H1 (cell line): ENCODE measurements around the gene RPS6KA2. TPM values are rescaled to one million over a fixed set of nuclear protein-coding genes. Genes with fewer than 3 reads are reported as not detected.

Experiments
- CTCF ChIA-PET: fragments of 300-600 bp; sonication (Branson Sonifier 250); formaldehyde crosslinking; loops from one replicate; lab custom pipeline; 2021; ENCODE audit not compliant: partially characterized antibody; lab: Charles Lee
- POLR2A ChIA-PET: fragments of 300-600 bp; sonication (Branson Sonifier 250); formaldehyde crosslinking; loops from one replicate; lab custom pipeline; 2021; ENCODE audit warnings: inconsistent platforms; ENCODE audit not compliant: partially characterized antibody; lab: Charles Lee
- DNase-seq, 2 experiments: peaks; one replicate each; pipeline versions ENCODE4 v3.0.0 to v3.0.0-alpha.2; 2010 to 2022; ENCODE audit warnings: low spot score in 2 of 2, low read depth in 1 of 2, mixed read lengths in 1 of 2
- FAIRE-seq: peaks from 2 replicates; lab custom pipeline; 2011; peaks lifted over from hg19 to GRCh38; lab: Jason Lieb, UNC
- H2AFZ ChIP-seq: 2 replicates; pipeline ENCODE4 v1.8.1; 2012; ENCODE audit warnings: low read length, inconsistent platforms
- H2AK5ac ChIP-seq: 2 replicates; pipeline ENCODE4 v1.6.1; 2013; ENCODE audit warnings: low read depth, low read length
- H2BK120ac ChIP-seq: replicated peaks from 2 replicates; pipeline ENCODE3; 2013; ENCODE audit warnings: low read depth, low read length, inconsistent platforms
- H2BK12ac ChIP-seq: 2 replicates; pipeline ENCODE4 v1.6.1; 2013; ENCODE audit warnings: low read depth, low read length
- H2BK15ac ChIP-seq: 2 replicates; pipeline ENCODE4 v1.6.1; 2013; ENCODE audit warnings: low read length
- H2BK20ac ChIP-seq: 2 replicates; pipeline ENCODE4 v1.6.1; 2013; ENCODE audit warnings: low read length
- H2BK5ac ChIP-seq: 2 replicates; pipeline ENCODE4 v1.6.1; 2013; ENCODE audit warnings: low read depth, low read length
- H3K14ac ChIP-seq: 2 replicates; pipeline ENCODE4 v1.6.1; 2013; ENCODE audit warnings: inconsistent platforms; ENCODE audit not compliant: insufficient read length
- H3K18ac ChIP-seq: 2 replicates; pipeline ENCODE4 v1.6.1; 2013; ENCODE audit warnings: low read length; ENCODE audit errors: extremely low read depth
- H3K23ac ChIP-seq: 2 replicates; pipeline ENCODE4 v1.6.1; 2013; ENCODE audit warnings: inconsistent platforms; ENCODE audit not compliant: insufficient read length
- H3K23me2 ChIP-seq: 2 replicates; pipeline ENCODE4 v1.6.1; 2013; ENCODE audit warnings: low read depth, low read length
- H3K27ac ChIP-seq: 2 replicates; pipeline ENCODE4 v1.6.1; 2011; ENCODE audit warnings: low read depth, low read length, inconsistent platforms
- H3K27me3 ChIP-seq, 4 experiments: replicated peaks in 1 of 4; 1 replicate in 1 of 4; 2 replicates in 3 of 4; pipeline versions ENCODE4 v1.6.1 to v1.8.1; 2011 to 2013; ENCODE audit warnings: low read length in 3 of 4, mild to moderate bottlenecking in 3 of 4, inconsistent platforms in 2 of 4, mixed read lengths in 2 of 4, moderate library complexity in 1 of 4; ENCODE audit not compliant: control insufficient read depth in 3 of 4, insufficient read depth in 3 of 4; ENCODE audit errors: extremely low read depth in 1 of 4
- H3K36me3 ChIP-seq, 4 experiments: 2 replicates each; pipeline versions ENCODE4 v1.6.1 to v1.8.1; 2011 to 2013; ENCODE audit warnings: mild to moderate bottlenecking in 4 of 4, low read length in 3 of 4, moderate library complexity in 2 of 4, control low read depth in 1 of 4, inconsistent platforms in 1 of 4; ENCODE audit not compliant: insufficient read depth in 4 of 4, control insufficient read depth in 2 of 4
- H3K4ac ChIP-seq: replicated peaks from 2 replicates; pipeline ENCODE3; 2013; ENCODE audit warnings: low read length, low read depth, mixed read lengths, inconsistent platforms; ENCODE audit not compliant: insufficient read length
- H3K4me1 ChIP-seq, 4 experiments: replicated peaks in 1 of 4; 1 replicate in 1 of 4; 2 replicates in 3 of 4; pipeline versions ENCODE4 v1.6.1 to v1.8.1; 2011 to 2013; ENCODE audit warnings: low read length in 3 of 4, inconsistent platforms in 2 of 4, mixed read lengths in 1 of 4; ENCODE audit not compliant: insufficient read depth in 4 of 4, control insufficient read depth in 3 of 4
- H3K4me2 ChIP-seq, 2 experiments: 2 replicates each; pipeline versions ENCODE4 v1.6.1 to v1.8.1; 2011 to 2013; ENCODE audit warnings: low read depth in 2 of 2, low read length in 2 of 2, control low read depth in 1 of 2, inconsistent platforms in 1 of 2, mild to moderate bottlenecking in 1 of 2; ENCODE audit not compliant: insufficient read depth in 1 of 2
- H3K4me3 ChIP-seq, 4 experiments: fragments of 200-600, 300-600 bp in 1 of 4; sonication (generic), shearing (Covaris generic), sonication (Bioruptor Twin) in 1 of 4; 2 replicates each; pipeline versions ENCODE4 v1.5.1 to v1.8.1; 2011 to 2016; ENCODE audit warnings: low read length in 4 of 4, low read depth in 3 of 4, control low read depth in 2 of 4, inconsistent platforms in 2 of 4, mild to moderate bottlenecking in 2 of 4, mixed read lengths in 1 of 4, moderate library complexity in 1 of 4; ENCODE audit not compliant: insufficient read depth in 2 of 4; ENCODE audit errors: extremely low read depth in 1 of 4
- H3K56ac ChIP-seq: replicated peaks from 2 replicates; pipeline ENCODE3; 2013; ENCODE audit warnings: low read depth, mild to moderate bottlenecking, mixed read lengths, low read length, inconsistent platforms; ENCODE audit not compliant: insufficient read length
- H3K79me1 ChIP-seq: 2 replicates; pipeline ENCODE4 v1.6.1; 2013; ENCODE audit warnings: low read depth, low read length, control low read depth
- H3K79me2 ChIP-seq, 2 experiments: 2 replicates each; pipeline versions ENCODE4 v1.6.1 to v1.8.1; 2012 to 2013; ENCODE audit warnings: low read length in 2 of 2, mild to moderate bottlenecking in 2 of 2, inconsistent platforms in 1 of 2; ENCODE audit not compliant: insufficient read depth in 2 of 2, control insufficient read depth in 1 of 2
- H3K9ac ChIP-seq, 4 experiments: replicated peaks in 1 of 4; 1 replicate in 1 of 4; 2 replicates in 3 of 4; pipeline versions ENCODE4 v1.6.1 to v1.8.1; 2011 to 2013; ENCODE audit warnings: low read depth in 3 of 4, low read length in 3 of 4, control low read depth in 2 of 4, mild to moderate bottlenecking in 2 of 4, moderate library complexity in 2 of 4, inconsistent platforms in 1 of 4; ENCODE audit errors: extremely low read depth in 1 of 4
- H3K9me3 ChIP-seq, 2 experiments: 2 replicates each; pipeline versions ENCODE4 v1.6.1 to v1.8.1; 2012 to 2013; ENCODE audit warnings: mild to moderate bottlenecking in 2 of 2, moderate library complexity in 2 of 2, control low read depth in 1 of 2, inconsistent platforms in 1 of 2, low read depth in 1 of 2, low read length in 1 of 2, mixed read lengths in 1 of 2; ENCODE audit not compliant: insufficient read depth in 2 of 2
- H4K20me1 ChIP-seq, 2 experiments: replicated peaks in 1 of 2; 2 replicates each; pipeline versions ENCODE3 to v1.8.1; 2011 to 2013; ENCODE audit warnings: inconsistent platforms in 2 of 2, low read length in 2 of 2, mild to moderate bottlenecking in 1 of 2; ENCODE audit not compliant: insufficient read depth in 2 of 2, control insufficient read depth in 1 of 2
- H4K5ac ChIP-seq: 2 replicates; pipeline ENCODE4 v1.6.1; 2013; ENCODE audit warnings: low read length, low read depth, mixed read lengths, inconsistent platforms; ENCODE audit not compliant: insufficient read length
- H4K8ac ChIP-seq: 2 replicates; pipeline ENCODE4 v1.8.0; 2013; ENCODE audit warnings: mild to moderate bottlenecking, moderate library complexity, low read length, inconsistent platforms; ENCODE audit not compliant: insufficient read depth; ENCODE audit errors: extremely low read depth
- H4K91ac ChIP-seq: replicated peaks from 2 replicates; pipeline ENCODE3; 2013; ENCODE audit warnings: low read length, mixed read lengths, inconsistent platforms; ENCODE audit not compliant: insufficient read length
- FOSL1 ChIP-seq: IDR thresholded peaks from 2 replicates; pipeline ENCODE4 v1.6.1; 2011; ENCODE audit warnings: mild to moderate bottlenecking, low read depth, low read length, moderate library complexity; ENCODE audit not compliant: insufficient read depth
- GABPA ChIP-seq: IDR thresholded peaks from 2 replicates; pipeline ENCODE4 v1.6.1; 2011; ENCODE audit warnings: mild to moderate bottlenecking, low read length, moderate library complexity, borderline replicate concordance; ENCODE audit not compliant: insufficient read depth
- HDAC6 ChIP-seq: IDR thresholded peaks from one replicate; pipeline ENCODE4 v1.7.1; 2012; ENCODE audit warnings: low read depth, mild to moderate bottlenecking, inconsistent platforms, low read length, moderate library complexity
- JUND ChIP-seq: IDR thresholded peaks from 2 replicates; pipeline ENCODE4 v1.6.1; 2011; ENCODE audit warnings: mild to moderate bottlenecking, improper control_type of control experiment, low read length
- TBP ChIP-seq: IDR thresholded peaks from 2 replicates; pipeline ENCODE4 v1.6.1; 2011; ENCODE audit warnings: low read depth, low read length, improper control_type of control experiment
- WGBS, 2 experiments: shearing (Covaris generic) in 1 of 2; methylation state at CpG; one replicate each; pipeline versions ENCODE4 v1.1.6 to v1.1.7; 2013 to 2015; ENCODE audit warnings: low lambda C conversion rate in 2 of 2, mixed read lengths in 2 of 2, inconsistent platforms in 1 of 2, low coverage in 1 of 2, missing lambda C conversion rate in 1 of 2; ENCODE audit not compliant: insufficient replicate concordance in 2 of 2, insufficient coverage in 1 of 2, insufficient read length in 1 of 2; ENCODE audit errors: extremely low coverage in 1 of 2, missing lambda C conversion rate in 1 of 2; 5-methylcytosine and 5-hydroxymethylcytosine counted together
- polyA plus RNA-seq, 7 experiments: library from polyadenylated mRNA; depleted of rRNA in 3 of 7; stranded (reverse) in 5 of 7; unstranded in 2 of 7; fragments of >200 nt in 5 of 7; fragments of 200-250 nt in 2 of 7; gene quantifications; 1 replicate in 5 of 7; 2 replicates in 1 of 7; 4 replicates in 1 of 7; pipeline versions ENCODE4 v1.2.1 to v1.2.3, GENCODE V29; 2011 to 2013; ENCODE audit warnings: missing spikeins in 2 of 7, mixed read lengths in 2 of 7
- total RNA-seq: library from RNA; stranded (reverse); fragmentation: NEBNext Ultra II Directional; extraction: Animal tissue kit (Norgen Biotek cat#: 25700); gene quantifications from 2 replicates; pipeline ENCODE4 v1.2.1, GENCODE V29; 2021
- TF ChIP-seq, protein P1 (sequence below): IDR thresholded peaks from 2 replicates; pipeline ENCODE4 v1.6.1; 2012; ENCODE audit warnings: low read length, inconsistent platforms

Gene RPS6KA2
- total and polyA plus RNA-seq, 2 of the 8 experiments (the other 6 are each of a cell fraction or from before 2014, with no cell fraction given) = 8.8 to 25.7 TPM

GRCh38 chr6:166542580-166542912 lies 84.5 kb downstream of the RPS6KA2 start:
- Histone ChIP-seq H3K4me1 (peaks cover 7 to 16% (median 9%) of the 10 kb centered on the region in 4 experiments; a peak in 5 of 7 replicates), H4K5ac (no peak overlapping the region), H2BK120ac (no peak overlapping the region), H3K4me3 (no peak overlapping the region), H3K4me2 (0 out of 4 replicates have a peak overlapping the region, but pooled peaks of 1 of the 2 experiments have one; percentile 5), H3K23ac (no peak overlapping the region), H2AFZ (no peak overlapping the region), H3K36me3 (no peaks in the 10 kb centered on the region), H2BK15ac (no peak overlapping the region), H3K9me3 (no peaks in the 10 kb centered on the region), H3K9ac (no peak overlapping the region), H3K56ac (no peak overlapping the region), H2BK20ac (no peak overlapping the region), H4K8ac (no peak overlapping the region), H3K14ac (no peak overlapping the region), H2BK5ac (peak overlapping the region; percentile 44; the same call in 1 of the 2 replicates), H2AK5ac (no peak overlapping the region), H3K18ac (no peak overlapping the region), H3K79me1 (peaks cover 3% of the 10 kb centered on the region), H3K23me2 (no peaks in the 10 kb centered on the region), H3K27me3 (no peaks in the 10 kb centered on the region), H3K27ac (no peak overlapping the region), H4K20me1 (no peaks in the 10 kb centered on the region), H2BK12ac (no peak overlapping the region; the same call in 1 of the 2 replicates), H4K91ac (no peak overlapping the region), H3K4ac (no peak overlapping the region), H3K79me2 (no peaks in the 10 kb centered on the region; a peak in 1 of 4 replicates)
- WGBS, 2 experiments = 43% methylated on average over 4 of the region's 4 CpGs; no CpG with 5 or more reads in 1 of the 2 experiments
- DNase-seq (peak in 1 of 2 experiments; percentile 33), FAIRE-seq (no peak)
- ChIA-PET CTCF (interaction anchor here (1.5 kb wide), 1 partner anchor 14 kb away, joined by 4 read pairs; no protein-coding TSS in a partner anchor), POLR2A (interaction anchor here (0.9 to 1.6 kb wide), 3 partner anchors 12 to 85 kb away, joined by 3 to 4 read pairs (median 3); partner anchors contain the start of gene RPS6KA2)
- TF ChIP-seq FOSL1 (no peak), TBP (no peak), JUND (no peak), HDAC6 (no peak), GABPA (no peak)
- TF ChIP-seq, protein P1, sequence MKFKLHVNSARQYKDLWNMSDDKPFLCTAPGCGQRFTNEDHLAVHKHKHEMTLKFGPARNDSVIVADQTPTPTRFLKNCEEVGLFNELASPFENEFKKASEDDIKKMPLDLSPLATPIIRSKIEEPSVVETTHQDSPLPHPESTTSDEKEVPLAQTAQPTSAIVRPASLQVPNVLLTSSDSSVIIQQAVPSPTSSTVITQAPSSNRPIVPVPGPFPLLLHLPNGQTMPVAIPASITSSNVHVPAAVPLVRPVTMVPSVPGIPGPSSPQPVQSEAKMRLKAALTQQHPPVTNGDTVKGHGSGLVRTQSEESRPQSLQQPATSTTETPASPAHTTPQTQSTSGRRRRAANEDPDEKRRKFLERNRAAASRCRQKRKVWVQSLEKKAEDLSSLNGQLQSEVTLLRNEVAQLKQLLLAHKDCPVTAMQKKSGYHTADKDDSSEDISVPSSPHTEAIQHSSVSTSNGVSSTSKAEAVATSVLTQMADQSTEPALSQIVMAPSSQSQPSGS = no peak
